Fibroblast of pulmonary artery (primary cell): Measurements from ENCODE around the gene FOXA3.

Experiments used
- DNase-seq: peaks from one replicate; pipeline ENCODE4 v3.0.0-alpha.2; 2010; ENCODE audit warnings: low read depth
- H3K4me3 ChIP-seq: replicated peaks from 2 replicates; pipeline ENCODE4 v1.5.1; 2011; ENCODE audit warnings: low read depth, mild to moderate bottlenecking, control low read depth, low read length, moderate library complexity
- CTCF ChIP-seq: IDR thresholded peaks from 2 replicates; pipeline ENCODE4 v1.5.1; 2011; ENCODE audit warnings: mild to moderate bottlenecking, control low read depth, low read length, inconsistent platforms; ENCODE audit errors: missing control alignments

Gene FOXA3

DNA sequence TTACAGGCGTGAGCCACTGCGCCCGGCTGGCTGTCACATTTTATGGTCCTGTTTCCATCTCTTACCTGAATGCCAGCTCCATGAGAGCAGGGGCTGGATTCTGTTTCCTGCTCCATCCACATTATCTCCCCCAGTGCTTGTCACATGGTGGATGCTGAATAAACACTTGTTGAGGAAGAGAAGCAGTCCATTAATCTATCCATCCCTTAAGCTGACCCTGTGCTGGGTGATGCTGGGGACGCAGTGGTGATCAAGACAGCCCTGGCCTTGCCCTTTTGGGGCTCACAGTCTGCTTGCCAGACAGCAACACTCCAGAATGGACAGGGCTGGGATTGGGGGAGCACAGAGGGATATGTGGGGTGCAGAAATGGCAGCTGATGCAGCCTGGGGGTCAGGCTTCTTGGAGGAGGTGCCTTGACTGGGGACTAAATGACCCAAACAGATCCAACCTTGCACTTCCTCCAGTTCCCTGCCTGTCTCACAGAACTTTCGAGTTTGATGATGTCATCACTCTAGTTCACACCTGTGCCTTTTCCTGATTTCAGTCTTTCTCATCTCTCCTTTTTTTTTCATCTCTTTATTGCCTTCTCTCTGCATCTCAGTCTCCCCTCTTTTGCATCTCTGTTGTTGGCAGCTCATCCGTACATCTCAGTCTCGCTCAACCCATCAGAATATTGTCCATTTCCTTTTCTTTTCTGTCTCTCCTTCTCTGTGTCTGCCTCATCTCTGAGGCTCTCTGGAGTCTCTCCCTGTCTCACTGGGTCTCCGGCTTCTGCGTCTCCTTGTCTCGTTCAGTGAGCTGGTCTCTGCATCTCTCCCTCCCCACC lies 17.2 kb downstream of the FOXA3 start:
- no peak overlapping the region for H3K4me3 ChIP-seq
- no peak for TF ChIP-seq CTCF
- DNase-seq, result no peak

- no peak for TF ChIP-seq CTCF
- DNase-seq, result no peak
- H3K4me3 ChIP-seq, result no peak overlapping the region
Measured at GRCh38 chr19:45881909-45882528, 17.9 kb downstream of the FOXA3 start.

DNA sequence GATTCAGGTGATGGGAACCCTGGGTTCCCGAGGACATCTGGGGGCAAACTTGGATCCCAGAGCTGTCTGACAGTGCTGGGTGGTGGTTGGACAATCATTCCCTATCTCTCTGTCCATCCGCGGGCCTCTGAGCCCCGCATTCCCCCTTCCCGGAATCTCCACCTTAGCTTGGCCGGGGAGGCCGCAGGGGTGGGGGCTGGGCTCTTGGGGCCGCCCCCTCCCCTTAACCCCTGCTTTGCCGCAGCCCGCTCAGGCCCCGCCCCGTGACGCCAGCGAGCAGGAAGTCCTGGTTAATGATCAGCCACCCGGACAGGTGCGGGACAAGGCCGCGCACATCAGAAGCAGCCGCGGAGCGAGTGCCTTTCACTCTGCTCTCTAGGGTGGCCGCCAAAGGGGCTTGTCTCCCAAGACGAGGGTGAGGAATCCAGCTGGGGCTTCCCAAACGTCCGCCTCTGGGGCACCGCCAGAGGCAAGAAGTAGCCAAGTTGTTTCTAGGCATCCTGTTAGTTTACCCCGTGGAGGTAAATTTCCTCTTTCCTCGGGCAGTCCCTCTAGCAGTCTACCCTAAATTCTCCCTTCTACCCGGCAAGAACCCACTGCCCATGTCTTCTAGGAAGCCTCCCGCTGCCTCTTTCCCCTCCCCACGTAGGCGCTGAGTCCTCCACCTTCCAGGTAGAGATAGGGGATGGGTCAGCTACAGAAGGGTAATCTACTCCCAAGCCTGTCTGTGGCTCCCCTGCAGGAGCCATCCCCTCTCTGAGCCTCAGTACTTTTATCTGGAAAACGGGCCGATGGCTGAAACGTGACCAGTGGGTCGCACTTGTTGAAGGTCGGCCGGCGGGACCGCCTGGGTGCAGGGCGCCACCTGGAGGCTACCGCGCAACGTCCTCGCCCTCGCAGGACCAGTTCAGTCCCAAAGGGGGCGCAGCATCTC lies 18.8 kb downstream of the FOXA3 start:
- DNase-seq, result peak; percentile 92
- H3K4me3 ChIP-seq, result no peak overlapping the region
- TF ChIP-seq CTCF, result peak; percentile 99

DNA sequence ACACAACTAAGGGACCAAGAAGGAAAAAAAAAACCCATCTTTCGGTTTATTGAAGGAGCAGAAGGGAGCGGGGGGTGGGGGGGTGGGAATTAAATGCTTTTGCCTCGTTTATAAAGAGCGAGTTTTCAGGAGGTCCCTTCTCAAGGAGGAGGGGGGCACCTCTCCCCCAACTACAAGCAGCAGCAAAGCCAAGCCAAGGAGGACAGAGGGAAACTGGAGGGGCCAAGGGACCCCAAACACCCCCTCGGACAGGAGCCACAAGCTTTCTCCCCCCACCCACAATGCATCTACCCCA lies 19.4 kb downstream of the FOXA3 start:
- DNase-seq, result no peak
- H3K4me3 ChIP-seq, result no peak overlapping the region
- TF ChIP-seq CTCF, result no peak

DNA sequence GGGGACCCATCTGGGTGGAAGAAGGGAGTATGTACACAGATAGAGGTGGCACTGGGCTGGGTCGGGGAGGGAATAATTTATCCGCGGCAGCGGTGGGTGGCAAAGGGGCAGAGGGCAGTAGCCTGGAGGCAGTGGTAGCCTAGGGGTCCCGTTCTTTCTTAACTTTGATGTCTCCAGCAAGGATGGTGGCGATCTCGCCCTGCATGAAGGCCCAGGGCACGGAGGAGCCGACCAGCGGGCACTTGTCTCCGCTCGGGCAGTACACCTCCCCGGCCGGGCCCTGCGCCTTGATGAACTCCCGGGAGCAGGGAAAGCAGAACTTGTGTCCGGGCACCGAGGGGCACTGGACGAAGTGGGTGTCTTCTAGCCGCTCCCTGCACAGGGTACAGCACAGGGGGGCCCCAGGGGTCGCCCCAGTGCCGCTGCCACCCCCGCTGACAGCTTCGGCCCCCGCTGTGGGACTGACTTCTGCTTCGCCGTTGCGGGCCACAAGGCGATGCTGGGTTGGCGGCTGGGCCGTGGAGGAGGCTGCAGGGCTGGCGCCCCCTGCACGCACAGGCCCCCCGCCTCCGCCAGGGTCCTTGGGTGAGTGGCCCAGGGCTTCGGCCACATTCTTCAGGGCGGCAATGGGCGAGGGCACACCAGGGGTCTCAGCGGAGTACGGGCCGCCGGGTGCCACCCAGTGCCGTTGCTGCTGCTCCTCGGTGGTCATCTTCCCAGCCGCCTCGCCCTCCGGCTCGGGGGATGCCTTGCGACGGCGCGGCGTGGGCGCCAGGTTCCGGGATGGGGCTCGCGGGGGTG lies 20.0 kb downstream of the FOXA3 start:
- no peak for DNase-seq
- TF ChIP-seq CTCF, result no peak
- no peak overlapping the region for H3K4me3 ChIP-seq
